ENCODE results near the gene PCNX2. TPM values are rescaled to one million over a fixed set of nuclear protein-coding genes. Genes with fewer than 3 reads are reported as not detected.

PCNX2 gene
- total RNA-seq, 6 experiments from 2014 or later = 9.9 to 15.6 (median 13.5) TPM

DNA sequence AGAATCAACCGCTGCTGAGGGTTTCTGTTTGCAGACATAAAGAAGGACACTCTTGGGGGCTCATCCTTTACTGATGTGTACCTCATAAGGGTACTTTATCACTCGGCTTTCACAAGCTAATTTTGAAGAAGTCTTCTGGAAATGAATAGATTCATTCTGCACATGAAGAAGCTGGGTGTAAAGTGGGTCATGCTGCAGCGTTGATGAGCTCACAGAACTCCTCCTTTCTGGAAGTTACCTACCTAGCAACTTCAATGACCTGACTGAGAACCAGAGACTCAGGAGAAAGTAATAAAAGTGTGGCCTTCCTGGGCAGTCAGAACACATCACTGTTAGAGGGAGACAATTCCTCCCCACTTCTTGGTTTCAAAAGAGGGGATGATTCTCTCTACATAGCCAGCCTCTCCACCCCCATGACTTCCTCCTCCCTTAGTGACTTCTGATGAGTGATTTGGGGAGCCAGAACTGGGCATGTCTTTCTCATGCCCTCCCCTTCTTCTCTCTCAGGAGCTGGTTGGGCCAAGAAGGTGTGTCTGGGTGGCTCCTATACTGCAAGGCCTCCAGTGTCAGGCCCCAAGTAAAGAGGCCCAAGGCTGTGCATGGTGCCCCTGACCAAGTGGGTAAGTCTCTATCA, 27.0 kb downstream of the PCNX2 start:
- peaks cover 16% of the 10 kb centered on the region for H3K36me3 Mint-ChIP-seq (ENCODE audit: low read depth)
- no peak overlapping the region for H3K4me3 Mint-ChIP-seq
- no peaks in the 10 kb centered on the region for H3K9me3 Mint-ChIP-seq
- TF ChIP-seq, protein P1, sequence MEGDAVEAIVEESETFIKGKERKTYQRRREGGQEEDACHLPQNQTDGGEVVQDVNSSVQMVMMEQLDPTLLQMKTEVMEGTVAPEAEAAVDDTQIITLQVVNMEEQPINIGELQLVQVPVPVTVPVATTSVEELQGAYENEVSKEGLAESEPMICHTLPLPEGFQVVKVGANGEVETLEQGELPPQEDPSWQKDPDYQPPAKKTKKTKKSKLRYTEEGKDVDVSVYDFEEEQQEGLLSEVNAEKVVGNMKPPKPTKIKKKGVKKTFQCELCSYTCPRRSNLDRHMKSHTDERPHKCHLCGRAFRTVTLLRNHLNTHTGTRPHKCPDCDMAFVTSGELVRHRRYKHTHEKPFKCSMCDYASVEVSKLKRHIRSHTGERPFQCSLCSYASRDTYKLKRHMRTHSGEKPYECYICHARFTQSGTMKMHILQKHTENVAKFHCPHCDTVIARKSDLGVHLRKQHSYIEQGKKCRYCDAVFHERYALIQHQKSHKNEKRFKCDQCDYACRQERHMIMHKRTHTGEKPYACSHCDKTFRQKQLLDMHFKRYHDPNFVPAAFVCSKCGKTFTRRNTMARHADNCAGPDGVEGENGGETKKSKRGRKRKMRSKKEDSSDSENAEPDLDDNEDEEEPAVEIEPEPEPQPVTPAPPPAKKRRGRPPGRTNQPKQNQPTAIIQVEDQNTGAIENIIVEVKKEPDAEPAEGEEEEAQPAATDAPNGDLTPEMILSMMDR (IDR thresholded peaks at IDR 0.05) = no peak
- no peaks in the 10 kb centered on the region for H3K27me3 Mint-ChIP-seq (ENCODE audit: insufficient read depth)
- no peak for DNase-seq
- H3K27ac Mint-ChIP-seq = no peak overlapping the region
- H3K4me1 Mint-ChIP-seq (ENCODE audit: low read depth) = peaks cover 8% of the 10 kb centered on the region; the same call in 1 of the 2 replicates

DNA sequence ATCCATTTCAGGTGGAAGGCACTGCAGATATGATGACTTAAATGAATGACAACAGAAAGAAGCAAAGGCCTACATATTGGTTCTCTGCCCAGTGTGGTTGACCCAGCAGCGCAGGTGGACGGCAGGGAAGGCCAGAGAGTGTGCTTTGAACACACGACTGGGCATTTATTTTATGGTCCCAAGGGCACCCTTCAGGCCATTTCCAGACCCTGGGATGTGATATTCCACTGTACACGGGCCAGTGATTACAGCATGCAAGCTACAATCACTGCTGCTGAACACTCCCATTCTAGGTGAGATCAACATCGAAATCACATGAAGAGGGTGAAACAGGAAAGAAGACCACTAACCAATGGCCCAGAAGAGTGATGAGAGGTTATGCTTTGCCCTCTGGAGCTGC, 33.8 kb downstream of the PCNX2 start:
- Mint-ChIP-seq H3K9me3 (no peaks in the 10 kb centered on the region), H3K4me1 (ENCODE audit: low read depth) (no peaks in the 10 kb centered on the region), H3K27ac (no peak overlapping the region), H3K4me3 (no peak overlapping the region), H3K27me3 (ENCODE audit: insufficient read depth) (no peaks in the 10 kb centered on the region), H3K36me3 (ENCODE audit: low read depth) (peaks cover 34% of the 10 kb centered on the region)
- TF ChIP-seq, protein P1 (IDR thresholded peaks at IDR 0.05) = no peak
- no peak for DNase-seq

DNA sequence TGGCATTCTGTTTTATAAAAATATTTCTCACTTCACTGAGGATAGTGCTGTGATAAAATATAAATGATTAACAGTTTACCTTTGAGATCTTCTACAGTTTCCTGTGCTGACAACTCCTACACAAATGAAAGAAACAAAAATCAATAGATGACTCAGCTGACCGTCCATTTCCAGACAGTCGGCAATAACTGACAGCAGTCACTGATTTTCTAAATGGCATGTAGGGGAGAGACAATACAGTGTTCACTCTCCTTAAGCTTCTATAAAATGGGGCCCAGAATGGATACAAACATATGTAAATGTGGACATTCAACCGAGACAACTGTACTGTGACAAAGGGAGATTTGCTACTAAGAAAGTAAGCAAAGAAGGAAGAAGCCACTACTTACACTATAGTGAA, 34.3 kb downstream of the PCNX2 start:
- no peaks in the 10 kb centered on the region for H3K9me3 Mint-ChIP-seq
- H3K4me3 Mint-ChIP-seq = no peak overlapping the region
- H3K4me1 Mint-ChIP-seq (ENCODE audit: low read depth) = no peaks in the 10 kb centered on the region
- TF ChIP-seq, protein P1 (IDR thresholded peaks at IDR 0.05) = no peak
- no peaks in the 10 kb centered on the region for H3K27me3 Mint-ChIP-seq (ENCODE audit: insufficient read depth)
- no peak for DNase-seq
- no peak overlapping the region for H3K27ac Mint-ChIP-seq
- peaks cover 36% of the 10 kb centered on the region for H3K36me3 Mint-ChIP-seq (ENCODE audit: low read depth)

DNA sequence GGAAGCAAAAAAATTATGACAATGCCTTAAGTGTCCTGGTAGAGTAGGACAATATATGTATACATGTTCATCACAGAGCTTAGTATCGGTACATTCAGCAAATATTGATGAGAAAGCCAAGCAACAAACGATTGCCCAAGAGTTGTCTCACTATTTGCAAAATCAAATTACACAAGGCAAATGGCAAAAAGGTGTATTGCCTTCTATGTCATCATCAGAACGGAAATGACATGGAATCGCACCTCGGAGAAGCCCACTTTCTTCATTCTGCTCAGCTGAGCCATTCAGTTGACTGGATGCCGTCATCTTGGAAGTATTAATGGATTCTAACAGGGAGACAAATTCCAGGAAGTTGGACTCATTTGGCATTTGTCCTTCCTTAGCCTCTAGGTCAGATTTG, 37.7 kb downstream of the PCNX2 start:
- H3K9me3 Mint-ChIP-seq = no peaks in the 10 kb centered on the region
- no peaks in the 10 kb centered on the region for H3K27me3 Mint-ChIP-seq (ENCODE audit: insufficient read depth)
- TF ChIP-seq, protein P1 (IDR thresholded peaks at IDR 0.05) = no peak
- no peak for DNase-seq
- H3K36me3 Mint-ChIP-seq (ENCODE audit: low read depth) = peaks cover 36% of the 10 kb centered on the region
- no peak overlapping the region for H3K27ac Mint-ChIP-seq
- H3K4me3 Mint-ChIP-seq = no peak overlapping the region
- H3K4me1 Mint-ChIP-seq (ENCODE audit: low read depth) = peaks cover 10% of the 10 kb centered on the region; the same call in 1 of the 2 replicates

DNA sequence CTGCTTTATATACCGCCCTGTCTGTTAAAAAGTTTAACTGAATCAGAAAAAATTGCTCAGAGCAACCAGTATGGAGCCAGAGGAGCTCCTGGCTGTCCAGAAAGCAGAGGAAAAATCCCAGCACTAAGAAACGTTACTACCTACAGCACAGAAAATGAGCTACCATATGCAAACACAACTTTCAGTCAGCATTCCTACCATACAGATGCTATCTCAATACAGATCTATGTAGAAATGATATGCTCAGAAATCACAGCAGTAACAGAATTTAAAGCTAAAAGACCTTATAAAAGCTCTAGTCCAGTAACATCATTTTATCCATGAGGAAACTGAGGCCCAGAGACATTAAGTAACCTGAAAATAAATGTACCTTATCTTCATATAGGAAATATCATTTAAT, 38.7 kb downstream of the PCNX2 start:
- H3K4me3 Mint-ChIP-seq = no peak overlapping the region
- DNase-seq = no peak
- H3K27ac Mint-ChIP-seq = no peak overlapping the region
- no peaks in the 10 kb centered on the region for H3K9me3 Mint-ChIP-seq
- TF ChIP-seq, protein P1 (IDR thresholded peaks at IDR 0.05) = no peak
- peaks cover 34% of the 10 kb centered on the region for H3K36me3 Mint-ChIP-seq (ENCODE audit: low read depth)
- peaks cover 10% of the 10 kb centered on the region; the same call in 1 of the 2 replicates for H3K4me1 Mint-ChIP-seq (ENCODE audit: low read depth)
- no peaks in the 10 kb centered on the region for H3K27me3 Mint-ChIP-seq (ENCODE audit: insufficient read depth)
